ENCODE measurements around the gene NDUFB2.

Gene NDUFB2

GRCh38 chr7:140654661-140655060, 41.8 kb upstream of the NDUFB2 start:
- Histone ChIP-seq H3K79me2 (ENCODE audit: insufficient read depth, low read length) (no peaks in the 10 kb centered on the region), H3K9me2 (replicated peaks; ENCODE audit: low read depth, low read length) (no peaks in the 10 kb centered on the region), H3K27me3 (ENCODE audit: insufficient read depth, low read length, poor library complexity, severe bottlenecking) (no peaks in the 10 kb centered on the region), H3K36me3 (ENCODE audit: insufficient read depth, low read length) (no peaks in the 10 kb centered on the region), H3K4me3 (ENCODE audit: low read length, poor library complexity, severe bottlenecking) (no peak overlapping the region), H4K20me1 (ENCODE audit: insufficient read depth, low read length, poor library complexity, severe bottlenecking) (no peaks in the 10 kb centered on the region), H2AFZ (ENCODE audit: low read length) (no peak overlapping the region), H3K9me3 (ENCODE audit: insufficient read depth, low read depth, low read length) (no peaks in the 10 kb centered on the region), H3K4me2 (ENCODE audit: low read depth, low read length, poor library complexity, severe bottlenecking) (no peak overlapping the region), H3K9ac (ENCODE audit: low read depth, low read length, poor library complexity, severe bottlenecking) (no peak overlapping the region), H3F3A (ENCODE audit: low read depth) (no peaks in the 10 kb centered on the region), H3K4me1 (ENCODE audit: insufficient read depth, low read length, poor library complexity, severe bottlenecking) (peaks cover 5% of the 10 kb centered on the region)
- TF ChIP-seq EZH2phosphoT487 (IDR thresholded peaks at IDR 0.05; ENCODE audit: borderline replicate concordance) (no peak), CTCF (conservative IDR thresholded peaks at IDR 0.05; ENCODE audit: low read length) (no peak)

- Histone ChIP-seq H3K9me3 (ENCODE audit: insufficient read depth, low read depth, low read length) (no peaks in the 10 kb centered on the region), H3K4me1 (ENCODE audit: insufficient read depth, low read length, poor library complexity, severe bottlenecking) (peaks cover 5% of the 10 kb centered on the region), H3K36me3 (ENCODE audit: insufficient read depth, low read length) (no peaks in the 10 kb centered on the region), H3F3A (ENCODE audit: low read depth) (no peaks in the 10 kb centered on the region), H3K4me2 (ENCODE audit: low read depth, low read length, poor library complexity, severe bottlenecking) (peak overlapping the region; percentile 54), H4K20me1 (ENCODE audit: insufficient read depth, low read length, poor library complexity, severe bottlenecking) (no peaks in the 10 kb centered on the region), H3K79me2 (ENCODE audit: insufficient read depth, low read length) (no peaks in the 10 kb centered on the region), H3K4me3 (ENCODE audit: low read length, poor library complexity, severe bottlenecking) (no peak overlapping the region), H3K9ac (ENCODE audit: low read depth, low read length, poor library complexity, severe bottlenecking) (no peak overlapping the region), H2AFZ (ENCODE audit: low read length) (peak overlapping the region; percentile 91; the same call in 1 of the 2 replicates), H3K27me3 (ENCODE audit: insufficient read depth, low read length, poor library complexity, severe bottlenecking) (no peaks in the 10 kb centered on the region), H3K9me2 (replicated peaks; ENCODE audit: low read depth, low read length) (no peaks in the 10 kb centered on the region)
- TF ChIP-seq CTCF (conservative IDR thresholded peaks at IDR 0.05; ENCODE audit: low read length), result no peak
- no peak for TF ChIP-seq EZH2phosphoT487 (IDR thresholded peaks at IDR 0.05; ENCODE audit: borderline replicate concordance)
These were observed 40.7 kb upstream of the NDUFB2 start for GRCh38 chr7:140655511-140656408.

GRCh38 chr7:140656548-140657515, 39.7 kb upstream of the NDUFB2 start:
- no peaks in the 10 kb centered on the region for H3K9me2 ChIP-seq (replicated peaks; ENCODE audit: low read depth, low read length)
- peak overlapping the region; percentile 48 for H3K9ac ChIP-seq (ENCODE audit: low read depth, low read length, poor library complexity, severe bottlenecking)
- no peaks in the 10 kb centered on the region for H3K9me3 ChIP-seq (ENCODE audit: insufficient read depth, low read depth, low read length)
- peaks cover 5% of the 10 kb centered on the region for H3K4me1 ChIP-seq (ENCODE audit: insufficient read depth, low read length, poor library complexity, severe bottlenecking)
- H3F3A ChIP-seq (ENCODE audit: low read depth), result no peaks in the 10 kb centered on the region
- no peaks in the 10 kb centered on the region for H4K20me1 ChIP-seq (ENCODE audit: insufficient read depth, low read length, poor library complexity, severe bottlenecking)
- H3K4me2 ChIP-seq (ENCODE audit: low read depth, low read length, poor library complexity, severe bottlenecking), result peak overlapping the region; percentile 54
- H3K27me3 ChIP-seq (ENCODE audit: insufficient read depth, low read length, poor library complexity, severe bottlenecking), result no peaks in the 10 kb centered on the region
- TF ChIP-seq EZH2phosphoT487 (IDR thresholded peaks at IDR 0.05; ENCODE audit: borderline replicate concordance) (no peak), CTCF (conservative IDR thresholded peaks at IDR 0.05; ENCODE audit: low read length) (no peak)
- H3K36me3 ChIP-seq (ENCODE audit: insufficient read depth, low read length), result no peaks in the 10 kb centered on the region
- H3K79me2 ChIP-seq (ENCODE audit: insufficient read depth, low read length), result no peaks in the 10 kb centered on the region
- H3K4me3 ChIP-seq (ENCODE audit: low read length, poor library complexity, severe bottlenecking), result no peak overlapping the region
- peak overlapping the region; percentile 91 for H2AFZ ChIP-seq (ENCODE audit: low read length)
